H1 (cell line): ENCODE measurements around the gene PUSL1. TPM values are rescaled to one million over a fixed set of nuclear protein-coding genes. Genes with fewer than 3 reads are reported as not detected.

Source experiments
- CTCF ChIA-PET: fragments of 300-600 bp; sonication (Branson Sonifier 250); formaldehyde crosslinking; loops from one replicate; lab custom pipeline; 2021; ENCODE audit not compliant: partially characterized antibody; lab: Charles Lee
- POLR2A ChIA-PET: fragments of 300-600 bp; sonication (Branson Sonifier 250); formaldehyde crosslinking; loops from one replicate; lab custom pipeline; 2021; ENCODE audit warnings: inconsistent platforms; ENCODE audit not compliant: partially characterized antibody; lab: Charles Lee
- DNase-seq, 2 experiments: peaks; one replicate each; pipeline versions ENCODE4 v3.0.0 to v3.0.0-alpha.2; 2010 to 2022; ENCODE audit warnings: low spot score in 2 of 2, low read depth in 1 of 2, mixed read lengths in 1 of 2
- FAIRE-seq: peaks from 2 replicates; lab custom pipeline; 2011; peaks lifted over from hg19 to GRCh38; lab: Jason Lieb, UNC
- H2AFZ ChIP-seq: 2 replicates; pipeline ENCODE4 v1.8.1; 2012; ENCODE audit warnings: low read length, inconsistent platforms
- H2AK5ac ChIP-seq: 2 replicates; pipeline ENCODE4 v1.6.1; 2013; ENCODE audit warnings: low read depth, low read length
- H2BK120ac ChIP-seq: replicated peaks from 2 replicates; pipeline ENCODE3; 2013; ENCODE audit warnings: low read depth, low read length, inconsistent platforms
- H2BK12ac ChIP-seq: 2 replicates; pipeline ENCODE4 v1.6.1; 2013; ENCODE audit warnings: low read depth, low read length
- H2BK15ac ChIP-seq: 2 replicates; pipeline ENCODE4 v1.6.1; 2013; ENCODE audit warnings: low read length
- H2BK20ac ChIP-seq: 2 replicates; pipeline ENCODE4 v1.6.1; 2013; ENCODE audit warnings: low read length
- H2BK5ac ChIP-seq: 2 replicates; pipeline ENCODE4 v1.6.1; 2013; ENCODE audit warnings: low read depth, low read length
- H3K14ac ChIP-seq: 2 replicates; pipeline ENCODE4 v1.6.1; 2013; ENCODE audit warnings: inconsistent platforms; ENCODE audit not compliant: insufficient read length
- H3K18ac ChIP-seq: 2 replicates; pipeline ENCODE4 v1.6.1; 2013; ENCODE audit warnings: low read length; ENCODE audit errors: extremely low read depth
- H3K23ac ChIP-seq: 2 replicates; pipeline ENCODE4 v1.6.1; 2013; ENCODE audit warnings: inconsistent platforms; ENCODE audit not compliant: insufficient read length
- H3K23me2 ChIP-seq: 2 replicates; pipeline ENCODE4 v1.6.1; 2013; ENCODE audit warnings: low read depth, low read length
- H3K27ac ChIP-seq: 2 replicates; pipeline ENCODE4 v1.6.1; 2011; ENCODE audit warnings: low read depth, low read length, inconsistent platforms
- H3K27me3 ChIP-seq, 4 experiments: replicated peaks in 1 of 4; 1 replicate in 1 of 4; 2 replicates in 3 of 4; pipeline versions ENCODE4 v1.6.1 to v1.8.1; 2011 to 2013; ENCODE audit warnings: low read length in 3 of 4, mild to moderate bottlenecking in 3 of 4, inconsistent platforms in 2 of 4, mixed read lengths in 2 of 4, moderate library complexity in 1 of 4; ENCODE audit not compliant: control insufficient read depth in 3 of 4, insufficient read depth in 3 of 4; ENCODE audit errors: extremely low read depth in 1 of 4
- H3K36me3 ChIP-seq, 4 experiments: 2 replicates each; pipeline versions ENCODE4 v1.6.1 to v1.8.1; 2011 to 2013; ENCODE audit warnings: mild to moderate bottlenecking in 4 of 4, low read length in 3 of 4, moderate library complexity in 2 of 4, control low read depth in 1 of 4, inconsistent platforms in 1 of 4; ENCODE audit not compliant: insufficient read depth in 4 of 4, control insufficient read depth in 2 of 4
- H3K4ac ChIP-seq: replicated peaks from 2 replicates; pipeline ENCODE3; 2013; ENCODE audit warnings: low read length, low read depth, mixed read lengths, inconsistent platforms; ENCODE audit not compliant: insufficient read length
- H3K4me1 ChIP-seq, 4 experiments: replicated peaks in 1 of 4; 1 replicate in 1 of 4; 2 replicates in 3 of 4; pipeline versions ENCODE4 v1.6.1 to v1.8.1; 2011 to 2013; ENCODE audit warnings: low read length in 3 of 4, inconsistent platforms in 2 of 4, mixed read lengths in 1 of 4; ENCODE audit not compliant: insufficient read depth in 4 of 4, control insufficient read depth in 3 of 4
- H3K4me2 ChIP-seq, 2 experiments: 2 replicates each; pipeline versions ENCODE4 v1.6.1 to v1.8.1; 2011 to 2013; ENCODE audit warnings: low read depth in 2 of 2, low read length in 2 of 2, control low read depth in 1 of 2, inconsistent platforms in 1 of 2, mild to moderate bottlenecking in 1 of 2; ENCODE audit not compliant: insufficient read depth in 1 of 2
- H3K4me3 ChIP-seq, 4 experiments: fragments of 200-600, 300-600 bp in 1 of 4; sonication (generic), shearing (Covaris generic), sonication (Bioruptor Twin) in 1 of 4; 2 replicates each; pipeline versions ENCODE4 v1.5.1 to v1.8.1; 2011 to 2016; ENCODE audit warnings: low read length in 4 of 4, low read depth in 3 of 4, control low read depth in 2 of 4, inconsistent platforms in 2 of 4, mild to moderate bottlenecking in 2 of 4, mixed read lengths in 1 of 4, moderate library complexity in 1 of 4; ENCODE audit not compliant: insufficient read depth in 2 of 4; ENCODE audit errors: extremely low read depth in 1 of 4
- H3K56ac ChIP-seq: replicated peaks from 2 replicates; pipeline ENCODE3; 2013; ENCODE audit warnings: low read depth, mild to moderate bottlenecking, mixed read lengths, low read length, inconsistent platforms; ENCODE audit not compliant: insufficient read length
- H3K79me1 ChIP-seq: 2 replicates; pipeline ENCODE4 v1.6.1; 2013; ENCODE audit warnings: low read depth, low read length, control low read depth
- H3K79me2 ChIP-seq, 2 experiments: 2 replicates each; pipeline versions ENCODE4 v1.6.1 to v1.8.1; 2012 to 2013; ENCODE audit warnings: low read length in 2 of 2, mild to moderate bottlenecking in 2 of 2, inconsistent platforms in 1 of 2; ENCODE audit not compliant: insufficient read depth in 2 of 2, control insufficient read depth in 1 of 2
- H3K9ac ChIP-seq, 4 experiments: replicated peaks in 1 of 4; 1 replicate in 1 of 4; 2 replicates in 3 of 4; pipeline versions ENCODE4 v1.6.1 to v1.8.1; 2011 to 2013; ENCODE audit warnings: low read depth in 3 of 4, low read length in 3 of 4, control low read depth in 2 of 4, mild to moderate bottlenecking in 2 of 4, moderate library complexity in 2 of 4, inconsistent platforms in 1 of 4; ENCODE audit errors: extremely low read depth in 1 of 4
- H3K9me3 ChIP-seq, 2 experiments: 2 replicates each; pipeline versions ENCODE4 v1.6.1 to v1.8.1; 2012 to 2013; ENCODE audit warnings: mild to moderate bottlenecking in 2 of 2, moderate library complexity in 2 of 2, control low read depth in 1 of 2, inconsistent platforms in 1 of 2, low read depth in 1 of 2, low read length in 1 of 2, mixed read lengths in 1 of 2; ENCODE audit not compliant: insufficient read depth in 2 of 2
- H4K20me1 ChIP-seq, 2 experiments: replicated peaks in 1 of 2; 2 replicates each; pipeline versions ENCODE3 to v1.8.1; 2011 to 2013; ENCODE audit warnings: inconsistent platforms in 2 of 2, low read length in 2 of 2, mild to moderate bottlenecking in 1 of 2; ENCODE audit not compliant: insufficient read depth in 2 of 2, control insufficient read depth in 1 of 2
- H4K5ac ChIP-seq: 2 replicates; pipeline ENCODE4 v1.6.1; 2013; ENCODE audit warnings: low read length, low read depth, mixed read lengths, inconsistent platforms; ENCODE audit not compliant: insufficient read length
- H4K8ac ChIP-seq: 2 replicates; pipeline ENCODE4 v1.8.0; 2013; ENCODE audit warnings: mild to moderate bottlenecking, moderate library complexity, low read length, inconsistent platforms; ENCODE audit not compliant: insufficient read depth; ENCODE audit errors: extremely low read depth
- H4K91ac ChIP-seq: replicated peaks from 2 replicates; pipeline ENCODE3; 2013; ENCODE audit warnings: low read length, mixed read lengths, inconsistent platforms; ENCODE audit not compliant: insufficient read length
- ATF3 ChIP-seq: IDR thresholded peaks from 2 replicates; pipeline ENCODE4 v1.6.1; 2011; ENCODE audit warnings: low read depth, mild to moderate bottlenecking, low read length; ENCODE audit not compliant: insufficient read depth
- BRCA1 ChIP-seq: IDR thresholded peaks from 2 replicates; pipeline ENCODE4 v1.6.1; 2012; ENCODE audit warnings: low read depth, low read length, improper control_type of control experiment
- CHD2 ChIP-seq: IDR thresholded peaks from 2 replicates; pipeline ENCODE4 v1.6.1; 2012; ENCODE audit warnings: low read length, improper control_type of control experiment
- HDAC6 ChIP-seq: IDR thresholded peaks from one replicate; pipeline ENCODE4 v1.7.1; 2012; ENCODE audit warnings: low read depth, mild to moderate bottlenecking, inconsistent platforms, low read length, moderate library complexity
- JUN ChIP-seq: IDR thresholded peaks from 2 replicates; pipeline ENCODE4 v1.6.1; 2011; ENCODE audit warnings: low read depth, mild to moderate bottlenecking, improper control_type of control experiment, low read length
- PHF8 ChIP-seq: fragments of 200-600 bp; sonication (generic); conservative IDR thresholded peaks from 2 replicates; pipeline ENCODE4 v1.7.1; 2012; ENCODE audit warnings: low read depth, mild to moderate bottlenecking, inconsistent platforms, low read length, moderate library complexity
- POU5F1 ChIP-seq: IDR thresholded peaks from 2 replicates; pipeline ENCODE4 v1.6.1; 2011; ENCODE audit warnings: low read depth, mild to moderate bottlenecking, low read length, moderate library complexity
- SIRT6 ChIP-seq: IDR thresholded peaks from one replicate; pipeline ENCODE4 v1.7.1; 2012; ENCODE audit warnings: low read length, inconsistent platforms
- SIX5 ChIP-seq: IDR thresholded peaks from 2 replicates; pipeline ENCODE4 v1.6.1; 2011; ENCODE audit warnings: mild to moderate bottlenecking, low read depth, low read length
- SRF ChIP-seq: IDR thresholded peaks from 2 replicates; pipeline ENCODE4 v1.6.1; 2011; ENCODE audit warnings: mild to moderate bottlenecking, low read depth, low read length, moderate library complexity
- SUZ12 ChIP-seq: fragments of 200-600 bp; sonication (generic); IDR thresholded peaks from 2 replicates; pipeline ENCODE4 v1.6.1; 2012; ENCODE audit warnings: mild to moderate bottlenecking, inconsistent platforms, low read length, moderate library complexity, mixed read lengths
- TCF12 ChIP-seq: IDR thresholded peaks from 2 replicates; pipeline ENCODE4 v1.6.1; 2011; ENCODE audit warnings: low read depth, mild to moderate bottlenecking, low read length
- TEAD4 ChIP-seq: IDR thresholded peaks from 2 replicates; pipeline ENCODE4 v1.6.1; 2012; ENCODE audit warnings: low read depth, low read length, inconsistent platforms, mixed read lengths
- WGBS, 2 experiments: shearing (Covaris generic) in 1 of 2; methylation state at CpG; one replicate each; pipeline versions ENCODE4 v1.1.6 to v1.1.7; 2013 to 2015; ENCODE audit warnings: low lambda C conversion rate in 2 of 2, mixed read lengths in 2 of 2, inconsistent platforms in 1 of 2, low coverage in 1 of 2, missing lambda C conversion rate in 1 of 2; ENCODE audit not compliant: insufficient replicate concordance in 2 of 2, insufficient coverage in 1 of 2, insufficient read length in 1 of 2; ENCODE audit errors: extremely low coverage in 1 of 2, missing lambda C conversion rate in 1 of 2; 5-methylcytosine and 5-hydroxymethylcytosine counted together
- polyA plus RNA-seq, 7 experiments: library from polyadenylated mRNA; depleted of rRNA in 3 of 7; stranded (reverse) in 5 of 7; unstranded in 2 of 7; fragments of >200 nt in 5 of 7; fragments of 200-250 nt in 2 of 7; gene quantifications; 1 replicate in 5 of 7; 2 replicates in 1 of 7; 4 replicates in 1 of 7; pipeline versions ENCODE4 v1.2.1 to v1.2.3, GENCODE V29; 2011 to 2013; ENCODE audit warnings: missing spikeins in 2 of 7, mixed read lengths in 2 of 7
- total RNA-seq: library from RNA; stranded (reverse); fragmentation: NEBNext Ultra II Directional; extraction: Animal tissue kit (Norgen Biotek cat#: 25700); gene quantifications from 2 replicates; pipeline ENCODE4 v1.2.1, GENCODE V29; 2021

Gene PUSL1
- total and polyA plus RNA-seq, 2 of the 8 experiments (the other 6 are each of a cell fraction or from before 2014, with no cell fraction given), result 38.8 to 87.4 TPM

- Histone ChIP-seq H2BK20ac (no peak overlapping the region), H2BK5ac (peak overlapping the region; percentile 66; the same call in 1 of the 2 replicates), H3K27ac (no peak overlapping the region), H3K18ac (no peak overlapping the region), H3K79me1 (peaks cover 13% of the 10 kb centered on the region), H3K56ac (no peak overlapping the region), H2AFZ (no peak overlapping the region), H3K9me3 (no peaks in the 10 kb centered on the region), H3K14ac (no peak overlapping the region), H2BK15ac (no peak overlapping the region), H4K8ac (no peak overlapping the region), H3K9ac (no peak overlapping the region), H4K5ac (no peak overlapping the region), H3K23ac (no peak overlapping the region), H4K20me1 (peaks cover 13 to 33% of the 10 kb centered on the region in 2 experiments), H2BK120ac (no peak overlapping the region), H3K79me2 (peaks cover 0 to 10% of the 10 kb centered on the region in 2 experiments; a peak in 2 of 4 replicates), H3K4ac (no peak overlapping the region), H2BK12ac (no peak overlapping the region), H3K4me1 (peaks cover 0 to 14% (median 8%) of the 10 kb centered on the region in 4 experiments; a peak in 6 of 7 replicates), H3K27me3 (no peaks in the 10 kb centered on the region), H3K36me3 (peaks cover 13 to 37% (median 24%) of the 10 kb centered on the region in 4 experiments), H4K91ac (no peak overlapping the region), H3K4me2 (no peak overlapping the region), H3K23me2 (no peaks in the 10 kb centered on the region), H2AK5ac (no peak overlapping the region), H3K4me3 (no peak overlapping the region)
- DNase-seq (no peak), FAIRE-seq (no peak)
- ChIA-PET CTCF (interaction anchor here (0.8 to 2.7 kb wide), 3 partner anchors 9 to 244 kb away, joined by 3 to 8 read pairs (median 3); no protein-coding TSS in a partner anchor), POLR2A (interaction anchor here (0.9 to 3.9 kb wide), 5 partner anchors 9 to 31 kb away, joined by 3 to 16 read pairs (median 5); partner anchors contain the start of genes SDF4 and UBE2J2)
- 93% methylated on average over 26 of the region's 26 CpGs; no CpG with 5 or more reads in 1 of the 2 experiments for WGBS, 2 experiments
- TF ChIP-seq SIX5 (no peak), TCF12 (no peak), BRCA1 (no peak), SRF (no peak), TEAD4 (no peak), SUZ12 (no peak), HDAC6 (no peak), ATF3 (no peak), CHD2 (no peak), PHF8 (no peak), SIRT6 (no peak), POU5F1 (no peak), JUN (no peak)
Observed at GRCh38 chr1:1259951-1260600, 48.3 kb upstream of the PUSL1 start.
